GM19193 (cell line): ENCODE measurements around the gene ZBTB45.

ENCODE experiments used
- POLR2A ChIP-seq: IDR thresholded peaks from 4 replicates; pipeline ENCODE4 v1.6.1; 2011; ENCODE audit not compliant: insufficient read depth, insufficient read length; ENCODE audit errors: extremely low read depth

Gene ZBTB45

GRCh38 chr19:58510084-58510862, 9.3 kb downstream of the ZBTB45 start:
- no peak for TF ChIP-seq POLR2A

GRCh38 chr19:58509731-58510083, 9.9 kb downstream of the ZBTB45 start:
- no peak for TF ChIP-seq POLR2A

GRCh38 chr19:58500242-58500641, 19.4 kb downstream of the ZBTB45 start:
- TF ChIP-seq POLR2A: no peak

- TF ChIP-seq POLR2A: peak; percentile 69
Measured at GRCh38 chr19:58499021-58499927, 20.3 kb downstream of the ZBTB45 start.

GRCh38 chr19:58498316-58499020, 21.1 kb downstream of the ZBTB45 start:
- no peak for TF ChIP-seq POLR2A

- TF ChIP-seq POLR2A: no peak
Measured at GRCh38 chr19:58497634-58498170, 21.9 kb downstream of the ZBTB45 start.

GRCh38 chr19:58492265-58492664, 27.3 kb downstream of the ZBTB45 start:
- TF ChIP-seq POLR2A: no peak

- TF ChIP-seq POLR2A: no peak
Measured at GRCh38 chr19:58491393-58491792, 28.2 kb downstream of the ZBTB45 start.

GRCh38 chr19:58483776-58484175, 35.8 kb downstream of the ZBTB45 start:
- TF ChIP-seq POLR2A: no peak

GRCh38 chr19:58482372-58482771, 37.2 kb downstream of the ZBTB45 start:
- TF ChIP-seq POLR2A: no peak

- TF ChIP-seq POLR2A: no peak
Measured at GRCh38 chr19:58480831-58481230, 38.8 kb downstream of the ZBTB45 start.

- TF ChIP-seq POLR2A: no peak
Measured at GRCh38 chr19:58480481-58480830, 39.2 kb downstream of the ZBTB45 start.

- no peak for TF ChIP-seq POLR2A
Measured at GRCh38 chr19:58479736-58480480, 39.7 kb downstream of the ZBTB45 start.

- no peak for TF ChIP-seq POLR2A
Measured at GRCh38 chr19:58479303-58479702, 40.3 kb downstream of the ZBTB45 start.
